HG03045 (cell line): ENCODE data around the gene EVC.

Experiments
- ATAC-seq: cut with Tn5 transposase; IDR thresholded peaks from one replicate; pipeline ENCODE4 v1.9.1; 2021; ENCODE audit warnings: mild to moderate bottlenecking, moderate library complexity; ENCODE audit not compliant: unreplicated experiment

The EVC gene

DNA sequence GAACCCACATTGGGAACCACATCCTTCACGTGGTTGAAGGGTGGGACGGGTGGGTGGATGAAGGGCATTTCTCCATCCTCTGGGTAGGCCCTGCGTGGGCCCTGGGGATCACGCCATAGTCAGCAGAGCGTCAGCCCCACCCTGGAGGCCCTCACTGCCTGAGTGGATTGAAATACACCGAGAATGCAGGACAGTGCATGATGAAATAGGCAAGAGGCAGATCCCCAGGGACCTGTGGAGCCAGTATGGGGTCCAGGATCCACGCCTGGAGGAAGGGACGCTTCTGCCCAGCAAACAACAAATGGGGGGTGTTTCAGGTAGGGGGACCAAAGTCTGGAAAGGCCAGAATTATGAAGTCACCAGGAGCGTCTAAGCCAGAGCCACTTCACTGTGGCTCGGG is 19.4 kb downstream of the EVC start:
- no peak for ATAC-seq

GRCh38 chr4:5730993-5731990 is 20.3 kb downstream of the EVC start:
- ATAC-seq = no peak

GRCh38 chr4:5732158-5732557 is 21.2 kb downstream of the EVC start:
- no peak for ATAC-seq

DNA sequence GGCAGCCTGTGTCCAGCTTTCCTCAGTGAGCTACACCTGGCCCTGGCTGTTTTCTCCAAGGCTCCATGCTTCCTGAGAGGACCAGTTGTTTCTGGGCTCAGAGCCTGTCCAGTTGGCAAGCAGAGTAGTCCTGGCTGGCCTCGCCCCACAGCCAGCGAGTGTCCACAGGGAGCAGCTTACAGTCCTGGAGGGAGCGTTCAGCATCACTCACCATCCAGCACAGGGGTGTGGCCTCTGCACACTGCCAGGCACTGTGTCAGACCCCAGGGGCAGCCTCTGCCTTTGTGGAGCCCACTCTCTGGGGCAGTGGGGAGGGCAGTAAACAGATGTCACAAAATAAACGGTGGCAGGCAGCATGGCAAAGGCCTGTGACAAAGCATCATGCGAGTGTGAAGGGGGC is 23.9 kb downstream of the EVC start:
- no peak for ATAC-seq

DNA sequence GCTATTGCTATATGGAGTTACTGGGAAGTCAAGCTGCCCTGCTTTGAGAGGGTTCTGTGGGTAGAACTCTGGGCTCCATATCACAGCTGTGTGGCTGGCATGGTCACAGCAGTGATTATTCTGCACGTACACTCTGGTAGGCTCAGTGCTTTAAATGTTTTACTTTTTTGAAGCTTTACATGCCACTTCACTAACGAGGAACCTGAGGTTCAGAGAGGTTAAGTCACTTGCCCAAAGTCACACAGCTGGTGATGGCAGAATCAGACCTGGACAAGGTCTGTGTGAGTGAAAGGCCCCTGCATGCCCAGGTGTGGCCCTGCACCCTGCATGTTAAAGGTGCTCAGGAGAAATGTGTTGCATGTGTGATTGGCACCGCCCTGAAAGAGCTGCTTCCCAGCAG is 24.5 kb downstream of the EVC start:
- ATAC-seq = no peak

GRCh38 chr4:5738061-5738460 is 27.1 kb downstream of the EVC start:
- ATAC-seq = no peak

DNA sequence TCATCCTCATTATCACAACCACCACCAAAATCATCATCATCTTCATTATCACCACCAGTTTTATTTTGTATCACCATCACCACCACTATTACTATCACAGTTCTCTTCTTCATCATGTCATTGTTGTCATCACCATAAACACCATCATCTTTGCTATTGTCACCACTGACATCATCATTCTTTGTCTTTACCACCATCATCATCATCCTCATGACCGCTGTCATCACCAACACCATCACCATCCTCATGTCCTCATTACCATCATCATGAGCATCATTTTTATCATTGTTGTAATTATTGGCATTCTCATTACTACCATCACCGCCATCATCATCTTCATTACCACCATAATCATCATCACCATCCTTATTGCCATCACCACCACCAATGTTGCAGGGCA is 31.4 kb downstream of the EVC start:
- ATAC-seq = no peak

GRCh38 chr4:5742968-5743367 is 32.0 kb downstream of the EVC start:
- no peak for ATAC-seq

GRCh38 chr4:5746250-5746649 is 35.2 kb downstream of the EVC start:
- ATAC-seq = no peak

DNA sequence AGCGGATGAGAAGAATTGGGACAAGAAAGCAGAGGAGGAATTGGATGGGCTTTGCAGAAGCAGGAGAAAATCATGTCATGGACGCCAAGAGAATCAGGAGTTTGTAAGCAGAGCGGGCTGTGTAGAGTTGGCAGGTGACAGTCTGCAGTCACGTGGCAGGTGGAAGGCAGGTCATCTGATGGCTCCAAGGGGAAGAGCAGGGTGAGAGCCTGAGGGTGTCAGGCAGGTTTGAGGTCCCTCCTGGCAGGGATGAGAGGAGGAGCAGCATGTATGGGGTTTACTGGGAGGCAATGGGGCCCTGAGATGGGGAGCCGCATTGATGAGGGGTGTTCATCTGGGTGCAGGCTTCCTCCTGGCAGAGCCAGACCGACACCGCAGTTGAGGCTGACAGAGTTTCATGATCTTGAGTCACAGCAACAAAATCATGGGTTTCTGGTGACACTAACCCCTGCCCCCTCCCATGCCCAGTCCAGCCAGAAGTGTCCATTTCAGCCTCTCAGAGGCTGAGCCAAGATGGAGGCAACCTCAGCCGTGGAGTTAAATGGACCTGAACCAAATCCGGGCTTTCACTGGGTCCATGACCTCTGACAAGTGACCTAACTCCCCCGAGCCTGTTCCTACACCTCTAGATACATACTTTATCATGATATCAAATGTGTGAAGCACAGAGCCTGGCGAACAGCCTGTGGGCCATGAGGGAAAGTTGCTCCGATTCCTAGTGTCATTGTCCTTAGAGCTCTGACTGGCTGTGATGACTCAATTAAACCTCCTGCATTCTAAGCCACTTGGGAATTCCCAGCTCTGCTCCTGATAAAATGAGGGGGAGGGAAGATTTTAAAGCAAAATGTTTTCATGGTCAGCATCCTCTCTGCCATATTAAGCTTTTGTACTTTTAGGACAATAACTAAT is 36.1 kb downstream of the EVC start:
- ATAC-seq = no peak

DNA sequence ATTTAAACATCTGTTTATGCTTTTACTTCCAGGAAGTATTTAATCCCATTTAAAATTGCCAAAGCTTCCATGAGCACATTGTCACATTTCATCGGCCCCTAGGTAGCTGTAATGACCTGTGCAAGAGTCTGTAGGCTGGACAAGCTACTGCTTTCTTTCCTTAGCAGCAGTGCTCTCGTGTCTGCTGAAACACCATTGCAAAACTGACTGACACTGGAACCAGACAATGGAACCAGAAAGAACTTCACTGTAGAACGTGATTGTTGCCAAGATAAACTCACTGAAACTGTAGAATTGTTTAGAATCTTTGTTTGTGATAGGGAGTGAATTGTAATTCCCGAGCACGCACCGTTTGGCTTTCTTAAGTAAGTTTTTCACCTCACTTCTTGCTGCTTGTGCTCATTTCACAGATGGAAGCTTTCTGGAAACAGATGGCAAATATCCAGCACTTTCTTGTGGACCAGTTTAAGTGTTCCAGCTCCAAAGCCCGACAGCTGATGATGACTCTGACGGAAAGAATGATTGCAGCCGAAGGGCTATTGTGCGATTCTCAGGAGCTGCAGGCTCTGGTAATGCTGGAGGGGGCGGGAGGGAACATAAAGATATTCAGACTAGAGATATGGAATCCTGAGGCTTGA is 36.9 kb downstream of the EVC start:
- no peak for ATAC-seq

GRCh38 chr4:5749568-5749967 is 38.6 kb downstream of the EVC start:
- no peak for ATAC-seq

DNA sequence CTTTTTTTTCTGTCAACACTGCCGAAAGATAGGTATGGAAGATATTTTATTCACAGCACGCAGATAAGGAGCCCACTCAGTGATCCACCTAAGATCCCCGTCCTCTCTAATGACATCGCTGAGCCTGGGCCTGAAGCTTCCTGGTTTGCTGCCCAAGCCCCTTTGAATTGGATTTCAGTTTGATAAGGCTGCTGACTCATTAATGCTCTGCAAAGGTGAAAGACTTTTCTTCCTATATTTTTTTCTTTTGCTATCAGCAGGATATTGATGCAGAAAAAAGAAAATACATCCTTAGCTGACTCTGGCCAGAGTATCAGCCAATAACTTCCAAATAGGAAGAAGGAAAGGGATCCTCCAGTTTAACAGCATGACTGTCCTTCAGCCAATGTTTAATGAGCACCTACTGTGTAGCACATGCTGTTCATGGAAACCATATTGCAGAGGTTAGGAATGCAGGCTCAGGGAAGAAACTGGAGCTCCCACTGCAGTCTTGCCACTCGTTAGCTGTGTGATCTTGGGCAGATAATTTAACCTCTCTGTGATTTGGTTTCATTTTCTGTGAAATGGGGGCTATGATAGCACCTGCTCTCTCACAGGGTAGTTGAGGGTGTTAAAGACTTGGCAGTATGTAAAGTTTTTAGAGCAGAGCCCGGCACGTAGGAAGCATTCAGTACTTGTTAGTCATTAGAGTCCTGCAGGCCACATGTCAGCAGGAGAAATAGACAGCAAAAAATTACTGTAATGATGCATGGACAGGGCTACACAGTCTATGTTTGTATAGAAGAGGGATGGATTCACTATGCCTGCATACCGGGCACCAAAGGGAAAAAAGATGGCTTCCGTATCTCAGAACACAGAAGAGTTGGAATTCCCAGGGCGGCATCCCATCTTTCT is 39.3 kb downstream of the EVC start:
- no peak for ATAC-seq

DNA sequence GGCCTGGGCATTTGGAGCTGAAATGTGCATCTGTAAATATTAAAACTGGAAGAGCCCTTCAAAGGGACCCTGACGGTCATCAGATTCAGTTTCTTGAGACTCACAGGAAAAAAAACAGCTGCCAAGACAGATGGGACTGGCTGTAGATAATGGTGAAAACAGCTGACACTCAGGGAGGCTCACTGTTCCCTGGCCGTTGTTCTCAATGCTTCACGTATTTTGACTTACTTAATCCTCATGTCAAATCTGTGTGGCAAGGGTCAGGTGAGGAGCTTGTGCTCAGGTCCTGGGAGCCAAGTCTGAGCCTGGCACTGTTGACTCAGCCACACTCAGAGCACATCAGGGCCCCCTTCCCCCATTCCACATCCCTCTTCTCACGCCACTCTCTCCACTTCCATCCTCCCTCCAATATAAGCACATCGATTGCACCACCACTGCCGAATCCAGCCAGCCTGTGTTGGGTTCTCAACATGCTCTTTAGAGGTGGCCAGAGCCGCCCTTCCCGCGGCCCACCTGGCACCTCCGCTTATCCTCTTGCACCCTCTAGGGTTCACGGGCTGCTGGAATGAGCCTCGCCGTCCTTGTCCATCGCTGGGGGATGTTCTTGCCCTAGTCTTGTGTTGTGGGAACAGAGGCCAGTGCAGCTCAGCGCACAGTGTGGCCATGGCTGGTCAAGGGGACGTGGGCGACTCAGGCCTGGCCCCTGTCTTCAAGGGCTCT is 40.1 kb downstream of the EVC start:
- ATAC-seq = no peak

GRCh38 chr4:5751666-5752375 is 40.8 kb downstream of the EVC start:
- ATAC-seq = no peak

DNA sequence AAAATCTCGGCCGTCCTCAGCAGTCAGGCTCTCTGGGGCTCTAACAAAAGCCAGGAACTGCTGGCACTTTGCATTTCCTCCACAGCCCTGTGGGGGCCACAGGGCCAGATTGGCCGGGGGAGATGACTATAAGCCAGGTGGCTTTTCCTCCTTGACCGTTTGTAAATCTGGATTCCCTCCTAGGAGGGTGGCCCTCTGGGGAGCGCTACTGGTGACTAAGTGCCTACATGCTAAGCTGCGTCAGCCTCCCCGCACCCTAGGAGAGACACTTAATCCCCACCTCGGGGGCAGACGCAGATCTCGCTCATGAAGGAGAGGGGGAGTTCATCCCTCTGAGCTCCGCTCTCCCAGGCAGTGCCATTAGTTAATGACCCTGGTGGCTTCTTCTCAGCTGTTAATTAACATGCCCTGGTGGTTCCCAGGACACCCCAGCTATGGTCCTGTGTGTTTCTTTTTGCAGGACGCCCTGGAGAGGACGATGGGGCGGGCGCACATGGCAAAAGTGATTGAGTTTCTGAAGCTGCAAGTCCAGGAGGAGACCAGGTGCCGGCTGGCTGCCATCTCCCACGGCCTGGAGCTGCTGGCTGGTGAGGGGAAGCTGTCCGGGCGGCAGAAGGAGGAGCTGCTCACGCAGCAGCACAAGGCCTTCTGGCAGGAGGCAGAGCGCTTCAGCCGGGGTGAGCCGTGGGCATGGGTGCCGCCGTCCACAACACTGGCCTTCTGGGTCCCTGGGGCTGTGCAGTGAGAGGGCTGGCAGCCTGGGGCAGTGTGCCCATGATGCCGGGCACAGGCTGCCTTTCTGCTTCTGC is 41.6 kb downstream of the EVC start:
- no peak for ATAC-seq

GRCh38 chr4:5753366-5753765 is 42.4 kb downstream of the EVC start:
- ATAC-seq = no peak
